Frontal cortex (tissue), 4 donors: ENCODE measurements around the gene FBXW5. TPM values are rescaled to one million over a fixed set of nuclear protein-coding genes. Genes with fewer than 3 reads are reported as not detected.

Experiments used
- DNase-seq, 2 donors: peaks; one replicate each; pipeline ENCODE4 v3.0.0; 2012; ENCODE audit warnings: low spot score in 2 of 2
- FAIRE-seq: peaks from 2 replicates; lab custom pipeline; 2012; peaks lifted over from hg19 to GRCh38; lab: Jason Lieb, UNC
- total RNA-seq: library from RNA; depleted of rRNA; stranded (reverse); fragments of >200 nt; gene quantifications from one replicate; pipeline ENCODE4 v1.2.3, GENCODE V29; 2014
- donor health status: control.
- donor health status: control.
- donor health status: control.

Gene FBXW5
- total RNA-seq, 1 donor from 2014 or later: 62.4 TPM

- DNase-seq (no peak), FAIRE-seq (no peak)
Measured at GRCh38 chr9:136963751-136964150, 19.2 kb upstream of the FBXW5 start.

GRCh38 chr9:136963341-136963740 is 18.8 kb upstream of the FBXW5 start:
- DNase-seq (no peak), FAIRE-seq (no peak)

- FAIRE-seq (no peak), DNase-seq (no peak)
Measured at GRCh38 chr9:136962701-136963248, 18.2 kb upstream of the FBXW5 start.

- FAIRE-seq: no peak
Measured at GRCh38 chr9:136962163-136962562, 17.6 kb upstream of the FBXW5 start.

GRCh38 chr9:136961279-136962065 is 16.9 kb upstream of the FBXW5 start:
- DNase-seq (peak; percentile 65 to 74), FAIRE-seq (no peak)

More at GRCh38 chr9:136962163-136962562, 17.6 kb upstream of the FBXW5 start:
- DNase-seq: no peak

- DNase-seq (no peak), FAIRE-seq (no peak)
Measured at GRCh38 chr9:136960938-136961275, 16.4 kb upstream of the FBXW5 start.

- no peak for FAIRE-seq
- no peak for DNase-seq
Measured at GRCh38 chr9:136960212-136960937, 15.8 kb upstream of the FBXW5 start.

DNA sequence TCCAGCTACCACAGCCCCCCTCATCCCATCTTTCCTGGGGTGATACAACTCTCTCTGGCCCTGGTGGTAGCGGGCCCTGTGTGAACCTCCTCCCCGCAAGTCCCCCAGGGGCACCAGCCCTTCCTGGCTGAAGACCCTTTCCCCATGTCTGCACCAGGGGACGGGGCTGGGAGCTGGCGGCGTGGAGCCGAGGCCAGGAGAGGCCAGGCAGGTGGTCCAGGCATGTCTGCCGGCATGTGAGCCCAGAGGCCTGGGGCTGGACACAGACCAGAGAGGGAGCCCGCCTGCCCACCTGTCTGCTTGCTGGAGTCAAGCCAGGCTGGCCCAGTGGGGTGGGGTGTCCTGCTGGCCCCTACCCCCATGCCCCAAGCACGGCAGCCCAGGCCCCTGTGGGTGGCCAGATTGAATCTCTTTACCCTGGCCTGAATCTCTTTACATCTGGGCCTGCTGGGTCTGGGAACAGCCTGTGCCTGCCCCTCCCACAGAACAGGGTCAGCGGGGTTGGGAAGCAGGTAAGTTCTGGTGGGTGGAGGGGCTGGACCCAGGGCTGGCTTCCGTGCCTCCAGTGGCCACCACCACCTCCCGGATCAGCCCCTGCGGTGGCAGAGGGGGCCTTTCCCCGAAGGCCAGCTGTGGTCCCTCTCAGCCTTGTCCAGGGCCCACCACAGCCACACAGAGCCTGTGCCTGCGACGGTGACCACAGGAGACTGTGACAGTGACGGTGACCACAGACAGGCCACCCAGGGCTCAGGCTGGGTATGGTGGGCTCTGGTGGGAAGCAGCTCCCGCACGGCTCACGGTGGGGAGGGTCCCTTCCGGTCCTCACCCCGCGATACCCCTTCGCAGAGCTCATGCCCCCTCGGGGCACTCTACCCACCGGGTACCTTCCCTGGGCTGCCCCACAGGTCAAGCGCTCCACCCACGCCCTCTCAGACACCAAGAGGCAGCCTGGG is 14.6 kb upstream of the FBXW5 start:
- no peak for FAIRE-seq

DNA sequence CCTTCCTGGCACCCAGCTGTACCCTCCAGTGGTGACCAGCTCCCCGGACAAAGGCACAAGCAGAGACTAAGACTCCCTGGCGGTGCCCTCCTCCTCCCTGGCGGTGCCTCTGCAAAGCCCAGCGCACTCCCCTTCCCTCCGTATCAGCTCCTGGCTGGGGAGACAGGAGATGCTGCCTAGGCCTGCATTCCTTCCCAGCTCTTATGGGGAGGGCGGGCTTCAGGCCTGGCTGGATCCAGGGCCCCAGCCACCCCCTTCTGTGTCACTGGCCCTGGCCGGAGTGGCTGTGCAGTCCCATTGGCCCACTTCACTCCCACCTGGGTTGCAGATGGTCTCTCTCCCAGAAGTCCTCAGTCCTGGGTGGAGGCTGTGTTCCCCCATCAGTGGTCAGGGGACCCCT is 13.9 kb upstream of the FBXW5 start:
- no peak for DNase-seq
- no peak for FAIRE-seq

More for the DNA sequence above, 14.6 kb upstream of the FBXW5 start:
- DNase-seq: no peak

- DNase-seq (no peak), FAIRE-seq (no peak)
Measured at GRCh38 chr9:136957901-136958300, 13.4 kb upstream of the FBXW5 start.

GRCh38 chr9:136957461-136957860 is 12.9 kb upstream of the FBXW5 start:
- FAIRE-seq: no peak
- DNase-seq: no peak

DNA sequence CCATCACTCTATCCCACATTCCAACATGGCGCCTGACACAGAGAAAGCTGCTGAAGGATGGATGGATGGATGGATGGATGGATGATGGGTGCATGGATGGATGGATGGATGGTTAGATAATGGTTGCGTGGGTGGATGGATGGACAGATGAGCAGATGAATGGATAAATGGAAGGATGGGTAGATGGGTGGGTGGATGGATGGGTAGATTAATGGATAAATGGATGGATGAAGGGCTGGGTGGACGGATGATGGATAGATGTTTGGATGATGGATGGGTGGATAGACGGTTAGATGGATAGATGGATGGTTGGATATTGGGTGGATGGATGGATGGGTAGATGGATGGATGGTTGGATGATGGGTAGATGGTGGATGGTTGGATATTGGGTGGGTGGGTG is 12.1 kb upstream of the FBXW5 start:
- FAIRE-seq (no peak), DNase-seq (no peak)

DNA sequence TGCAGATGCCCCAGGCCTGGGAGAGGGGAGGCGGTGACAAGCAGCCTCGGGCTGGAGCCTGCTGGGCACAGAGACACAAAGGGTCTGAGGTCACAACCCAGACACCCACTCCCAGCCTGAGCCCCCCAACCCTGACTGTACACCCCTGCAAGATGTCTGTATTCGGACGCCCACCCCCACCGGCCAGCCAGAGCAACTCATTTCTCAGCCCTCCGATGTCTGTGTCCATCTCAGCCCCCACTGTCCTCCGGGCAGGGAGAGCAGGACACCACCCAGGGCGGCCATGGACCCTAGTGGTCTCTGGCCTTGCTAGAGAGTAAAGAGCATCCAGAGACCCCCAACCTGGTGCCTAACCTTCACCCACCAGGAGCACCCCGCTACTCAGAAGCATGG is 11.4 kb upstream of the FBXW5 start:
- no peak for DNase-seq
- FAIRE-seq: no peak

DNA sequence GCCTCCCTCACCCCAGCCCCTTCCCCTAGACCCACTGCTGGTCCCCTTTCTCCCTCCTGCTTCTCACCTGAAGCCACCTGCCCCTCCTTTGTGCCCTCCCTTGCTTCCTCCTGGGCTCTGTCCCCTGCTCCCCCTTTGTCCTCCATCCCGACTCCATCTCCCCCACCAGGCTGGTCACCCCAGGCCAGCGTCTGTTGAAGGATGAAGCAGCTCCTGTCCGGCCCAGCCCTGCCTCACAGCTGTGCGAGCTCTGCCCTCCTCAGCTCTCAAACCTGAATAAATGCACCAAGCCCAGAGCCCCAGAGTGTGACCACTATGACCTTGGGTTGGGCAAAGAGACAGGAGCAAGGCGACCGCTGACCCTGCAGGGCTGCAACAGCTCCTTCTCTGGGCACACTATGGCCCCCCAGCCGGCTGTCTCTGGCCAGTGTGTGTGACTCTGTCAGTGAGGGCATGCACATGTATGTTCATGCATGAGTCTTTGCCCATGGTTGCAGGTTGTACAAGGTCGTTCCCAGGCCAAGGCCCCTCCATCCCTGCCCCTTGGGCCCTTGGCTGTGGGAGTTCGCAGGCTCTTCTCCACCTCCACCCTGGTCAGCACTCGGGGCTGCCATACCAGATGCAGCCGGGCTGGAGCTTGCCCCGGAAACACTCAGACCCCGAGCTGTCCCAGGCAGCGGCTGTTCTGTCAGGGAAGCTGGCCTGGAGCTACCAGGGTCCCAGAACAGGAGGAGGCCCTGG is 10.8 kb upstream of the FBXW5 start:
- FAIRE-seq: no peak
- DNase-seq: no peak

DNA sequence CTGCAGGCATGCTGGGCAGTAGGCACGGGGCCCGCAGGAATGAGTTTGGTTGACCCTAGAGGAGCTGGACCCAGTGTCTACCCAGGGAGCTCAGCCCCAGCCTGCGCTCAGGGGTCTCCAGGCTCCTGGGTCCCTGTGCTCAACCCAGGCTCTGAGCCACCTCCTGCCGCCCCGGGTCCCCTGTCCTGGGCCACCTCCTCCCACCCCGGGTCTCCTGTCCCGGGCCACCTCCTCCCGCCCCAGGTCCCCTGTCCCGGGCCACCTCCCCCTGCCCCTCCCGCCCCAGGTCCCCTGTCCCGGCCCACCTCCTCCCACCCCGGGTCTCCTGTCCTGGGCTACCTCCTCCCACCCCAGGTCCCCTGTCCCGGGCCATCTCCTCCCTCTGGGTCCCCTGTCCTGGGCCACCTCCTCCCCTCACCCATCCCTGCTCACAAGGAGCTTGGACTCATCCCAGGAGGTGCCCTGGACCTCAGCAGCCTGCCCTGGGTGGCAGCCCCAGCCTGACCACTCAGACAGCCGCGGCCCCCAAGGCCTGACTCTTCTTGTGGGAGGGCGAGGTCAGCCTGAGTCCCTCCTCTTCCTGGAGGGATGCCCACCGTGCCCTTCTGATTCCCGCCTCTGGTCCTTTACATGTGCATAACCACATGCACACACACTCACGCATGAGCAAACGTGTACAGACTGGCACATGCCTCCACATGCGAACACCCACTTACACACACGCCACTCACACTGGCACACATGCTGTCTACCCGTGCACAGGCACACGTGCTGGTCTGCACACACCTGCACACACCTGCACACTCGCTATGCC is 9.9 kb upstream of the FBXW5 start:
- DNase-seq (no peak), FAIRE-seq (no peak)

DNA sequence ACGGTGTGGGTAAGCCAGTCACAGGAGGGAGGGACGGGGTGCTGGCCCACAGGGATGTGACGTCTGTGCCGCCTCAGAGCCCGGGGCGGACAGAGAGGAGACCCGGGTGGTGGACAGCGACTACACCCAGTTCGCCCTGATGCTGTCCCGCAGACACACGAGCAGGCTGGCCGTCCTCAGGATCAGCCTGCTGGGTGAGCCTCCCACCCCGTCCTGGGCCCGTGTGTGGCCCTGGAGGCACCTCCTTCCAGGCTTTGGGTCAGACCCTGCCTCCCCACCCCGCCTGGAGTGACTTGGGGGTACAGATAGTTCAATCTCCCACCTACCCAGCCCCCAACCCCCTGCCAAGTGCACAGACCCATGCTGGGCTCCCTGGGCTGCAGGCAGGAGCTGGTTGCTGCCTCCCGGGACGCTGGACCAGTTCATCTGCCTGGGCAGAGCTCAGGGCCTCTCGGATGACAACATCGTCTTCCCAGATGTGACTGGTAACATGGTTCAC is 9.3 kb upstream of the FBXW5 start:
- DNase-seq (no peak), FAIRE-seq (no peak)

GRCh38 chr9:136952876-136953770 is 8.6 kb upstream of the FBXW5 start:
- FAIRE-seq: no peak
- no peak for DNase-seq
